HuH-7 (cell line): ENCODE data around the gene FSTL5.
"Not testable (repeated sequence)": the region's sequence is repeated elsewhere in the genome, so short reads cannot be mapped to it uniquely, and the experiment has no call there.

Experiments
- DNase-seq: peaks from one replicate; pipeline ENCODE4 v3.0.0; 2011; ENCODE audit warnings: low spot score

The FSTL5 gene

GRCh38 chr4:161829591-161829990 lies 334.2 kb downstream of the FSTL5 start:
- DNase-seq: no peak

GRCh38 chr4:161828061-161828460 lies 335.7 kb downstream of the FSTL5 start:
- no peak for DNase-seq

- no peak for DNase-seq
Measured at GRCh38 chr4:161827013-161827412, 336.8 kb downstream of the FSTL5 start.

GRCh38 chr4:161823450-161823849 lies 340.4 kb downstream of the FSTL5 start:
- DNase-seq: no peak

- no peak for DNase-seq
Measured at GRCh38 chr4:161822174-161822573, 341.6 kb downstream of the FSTL5 start.

- DNase-seq: no peak
Measured at GRCh38 chr4:161817914-161818313, 345.9 kb downstream of the FSTL5 start.

GRCh38 chr4:161816958-161817357 lies 346.8 kb downstream of the FSTL5 start:
- no peak for DNase-seq

- no peak for DNase-seq
Measured at GRCh38 chr4:161815841-161816240, 348.0 kb downstream of the FSTL5 start.

- DNase-seq: no peak
Measured at GRCh38 chr4:161813889-161814288, 349.9 kb downstream of the FSTL5 start.

- DNase-seq: no peak
Measured at GRCh38 chr4:161813389-161813788, 350.4 kb downstream of the FSTL5 start.

- DNase-seq: no peak
Measured at GRCh38 chr4:161803171-161803570, 360.6 kb downstream of the FSTL5 start.

- DNase-seq: peak; percentile 1
Measured at GRCh38 chr4:161799710-161800109, 364.1 kb downstream of the FSTL5 start.

- DNase-seq: no peak
Measured at GRCh38 chr4:161792991-161793390, 370.8 kb downstream of the FSTL5 start.

GRCh38 chr4:161791796-161792556 lies 371.8 kb downstream of the FSTL5 start:
- DNase-seq: no peak

- no peak for DNase-seq
Measured at GRCh38 chr4:161767116-161767515, 396.7 kb downstream of the FSTL5 start.

GRCh38 chr4:161762796-161763195 lies 401.0 kb downstream of the FSTL5 start:
- no peak for DNase-seq

- DNase-seq: no peak
Measured at GRCh38 chr4:161760008-161760407, 403.8 kb downstream of the FSTL5 start.

GRCh38 chr4:161758412-161758811 lies 405.4 kb downstream of the FSTL5 start:
- DNase-seq: not testable (repeated sequence)

- DNase-seq: no peak
Measured at GRCh38 chr4:161728929-161729328, 434.9 kb downstream of the FSTL5 start.

- DNase-seq: no peak
Measured at GRCh38 chr4:161721947-161722346, 441.9 kb downstream of the FSTL5 start.

- DNase-seq: no peak
Measured at GRCh38 chr4:161717084-161717483, 446.7 kb downstream of the FSTL5 start.

GRCh38 chr4:161714931-161715330 lies 448.9 kb downstream of the FSTL5 start:
- DNase-seq: no peak

- no peak for DNase-seq
Measured at GRCh38 chr4:161714022-161714751, 449.6 kb downstream of the FSTL5 start.

GRCh38 chr4:161704653-161705052 lies 459.1 kb downstream of the FSTL5 start:
- no peak for DNase-seq
